ENCODE measurements around the gene PER1. TPM values are rescaled to one million over a fixed set of nuclear protein-coding genes. Genes with fewer than 3 reads are reported as not detected.

The PER1 gene
- total and polyA plus RNA-seq, 10 of the 15 experiments (the other 5 are each of a cell fraction or from before 2014, with no cell fraction given) = 0.02 to 25.1 (median 5.4) TPM

GRCh38 chr17:8186787-8187516, 34.7 kb upstream of the PER1 start (continued):
- TF ChIP-seq MTA2 (IDR thresholded peaks at IDR 0.05; ENCODE audit: low read depth) = no peak
- no peak; the same call in 2 of the 3 replicates for TF ChIP-seq POU2F2 (IDR thresholded peaks at IDR 0.05; ENCODE audit: borderline replicate concordance, low read depth, low read length)
- TF ChIP-seq NRF1 (conservative IDR thresholded peaks at IDR 0.05; ENCODE audit: low read depth, low read length) = no peak
- peak; percentile 99 for TF ChIP-seq ZNF24 (IDR thresholded peaks at IDR 0.05)
- peak; percentile 47 for TF ChIP-seq RELA (IDR thresholded peaks at IDR 0.05; ENCODE audit: borderline replicate concordance, partially characterized antibody)
- TF ChIP-seq JUNB (IDR thresholded peaks at IDR 0.05) = no peak; the same call in 1 of the 2 replicates
- TF ChIP-seq STAT3 (IDR thresholded peaks at IDR 0.05; ENCODE audit: low read depth, low read length) = 0 out of 2 replicates have a peak, but pooled peaks have one; percentile 29
- TF ChIP-seq NKRF (conservative IDR thresholded peaks at IDR 0.05) = no peak; the same call in 1 of the 2 replicates
- TF ChIP-seq LARP7 (IDR thresholded peaks at IDR 0.05) = peak; percentile 22; the same call in 1 of the 2 replicates
- no peak for TF ChIP-seq HDAC6 (IDR thresholded peaks at IDR 0.05; ENCODE audit: unreplicated experiment)
- peak; percentile 43 to 61; a peak in 1 of 4 replicates for TF ChIP-seq ETV6 (conservative IDR thresholded peaks at IDR 0.05 in 1 of 2, IDR thresholded peaks at IDR 0.05 in 1 of 2; ENCODE audit: borderline replicate concordance in 1 of 2, low read depth in 1 of 2)
- TF ChIP-seq ESRRA (IDR thresholded peaks at IDR 0.05; ENCODE audit: low read length) = no peak
- TF ChIP-seq SUPT20H (IDR thresholded peaks at IDR 0.05; ENCODE audit: borderline replicate concordance, control insufficient read depth, low read depth, low read length) = no peak
- TF ChIP-seq YBX1 (IDR thresholded peaks at IDR 0.05) = no peak
- no peak; the same call in 1 of the 2 replicates for TF ChIP-seq HDAC2 (IDR thresholded peaks at IDR 0.05)
- no peak for TF ChIP-seq SUZ12 (IDR thresholded peaks at IDR 0.05; ENCODE audit: unreplicated experiment)
- TF ChIP-seq RBBP5 (conservative IDR thresholded peaks at IDR 0.05) = no peak
- peak; percentile 10; the same call in 1 of the 2 replicates for TF ChIP-seq RAD21 (IDR thresholded peaks at IDR 0.05; ENCODE audit: insufficient read depth, low read depth, low read length)
- TF ChIP-seq EP300 (IDR thresholded peaks at IDR 0.05; ENCODE audit: borderline replicate concordance in 1 of 2, control insufficient read depth in 1 of 2, low read depth in 2 of 2, low read length in 2 of 2) = no peak
- peak; percentile 86 for TF ChIP-seq SKIL (IDR thresholded peaks at IDR 0.05; ENCODE audit: low read depth, poor library complexity, severe bottlenecking)
- 0 out of 2 replicates have a peak, but pooled peaks have one; percentile 12 for TF ChIP-seq TCF3 (IDR thresholded peaks at IDR 0.05; ENCODE audit: borderline replicate concordance, insufficient read depth, low read depth, low read length)
- no peak for TF ChIP-seq SMAD1 (IDR thresholded peaks at IDR 0.05; ENCODE audit: low read depth, partially characterized antibody)
- TF ChIP-seq POLR2AphosphoS5 (IDR thresholded peaks at IDR 0.05; ENCODE audit: low read length) = peak; percentile 40; the same call in 1 of the 2 replicates
- TF ChIP-seq IRF4 (IDR thresholded peaks at IDR 0.05; ENCODE audit: low read depth, low read length) = peak; percentile 59; the same call in 1 of the 2 replicates
- no peak for TF ChIP-seq HSF1 (IDR thresholded peaks at IDR 0.05; ENCODE audit: low read depth, low read length)
